ENCODE results near the gene SYCP3. TPM values are rescaled to one million over a fixed set of nuclear protein-coding genes. Genes with fewer than 3 reads are reported as not detected.

SYCP3 gene
- under 1 TPM in 1 of 2 donors, not detected in 1; 0.24 TPM for total RNA-seq
- long read RNA-seq, donor 1, partial matches to known transcripts, result 0 of 2 reads
- long read RNA-seq, donor 1, other reads (novel, unspliced or antisense), result 2 of 2 reads
- long read RNA-seq, donor 2, partial matches to known transcripts, result 0 of 3 reads
- long read RNA-seq, donor 2, other reads (novel, unspliced or antisense), result 3 of 3 reads

GRCh38 chr12:101738920-101739665 lies at the start of gene SYCP3:
TSS of gene SYCP3 (minus strand) at chr12:101739462. CDS start at chr12:101737935, 1,527 bp downstream.
- peak; percentile 76 for DNase-seq (ENCODE audit: low spot score)
- intact Hi-C loops (cut with DNase I), result no loop called here

- no peak for DNase-seq (ENCODE audit: low spot score)
- intact Hi-C loops (cut with DNase I), result no loop called here
These were observed 46.4 kb upstream of the SYCP3 start for GRCh38 chr12:101785671-101786070.

- intact Hi-C loops (cut with DNase I), result no loop called here
- DNase-seq (ENCODE audit: low spot score), result no peak
These were observed 45.1 kb upstream of the SYCP3 start for GRCh38 chr12:101784376-101784775.

- DNase-seq (ENCODE audit: low spot score), result no peak
- intact Hi-C loops (cut with DNase I), result no loop called here
These were observed 44.6 kb upstream of the SYCP3 start for GRCh38 chr12:101783838-101784237.

- no peak for DNase-seq (ENCODE audit: low spot score)
These were observed 43.9 kb upstream of the SYCP3 start for GRCh38 chr12:101783150-101783549.

GRCh38 chr12:101782273-101782731 lies 43.0 kb upstream of the SYCP3 start:
- no peak for DNase-seq (ENCODE audit: low spot score)
- intact Hi-C loops (cut with DNase I), result no loop called here

More at GRCh38 chr12:101783150-101783549, 43.9 kb upstream of the SYCP3 start:
- intact Hi-C loops (cut with DNase I), result no loop called here

- intact Hi-C loops (cut with DNase I), result no loop called here
These were observed 42.6 kb upstream of the SYCP3 start for GRCh38 chr12:101781834-101782233.

GRCh38 chr12:101780599-101780998 lies 41.3 kb upstream of the SYCP3 start:
- intact Hi-C loops (cut with DNase I), result no loop called here
- no peak for DNase-seq (ENCODE audit: low spot score)

More at GRCh38 chr12:101781834-101782233, 42.6 kb upstream of the SYCP3 start:
- DNase-seq (ENCODE audit: low spot score), result no peak

- intact Hi-C loops (cut with DNase I), result loop anchor here in 1 of 2 donors (10.0 kb wide), 1 partner anchor 55 kb away; the partner anchor contains the start of gene GNPTAB
- DNase-seq (ENCODE audit: low spot score), result no peak
These were observed 40.4 kb upstream of the SYCP3 start for GRCh38 chr12:101779626-101780025.

GRCh38 chr12:101779200-101779599 lies 39.9 kb upstream of the SYCP3 start:
- intact Hi-C loops (cut with DNase I), result loop anchor here in 1 of 2 donors (10.0 kb wide), 1 partner anchor 56 kb away; the partner anchor contains the start of gene GNPTAB
- DNase-seq (ENCODE audit: low spot score), result no peak

GRCh38 chr12:101777978-101778377 lies 38.7 kb upstream of the SYCP3 start:
- DNase-seq (ENCODE audit: low spot score), result no peak
- intact Hi-C loops (cut with DNase I), result loop anchor here in 1 of 2 donors (10.0 kb wide), 1 partner anchor 57 kb away; the partner anchor contains the start of gene GNPTAB

GRCh38 chr12:101777485-101777884 lies 38.2 kb upstream of the SYCP3 start:
- intact Hi-C loops (cut with DNase I), result loop anchor here in 1 of 2 donors (10.0 kb wide), 1 partner anchor 57 kb away; the partner anchor contains the start of gene GNPTAB
- no peak for DNase-seq (ENCODE audit: low spot score)

- intact Hi-C loops (cut with DNase I), result loop anchor here in 1 of 2 donors (10.0 kb wide), 1 partner anchor 59 kb away; the partner anchor contains the start of gene GNPTAB
- no peak for DNase-seq (ENCODE audit: low spot score)
These were observed 36.6 kb upstream of the SYCP3 start for GRCh38 chr12:101775816-101776215.

- intact Hi-C loops (cut with DNase I), result loop anchor here (5.0 to 10.0 kb wide), 2 partner anchors 59 to 61 kb away; partner anchors contain the start of gene GNPTAB (in 2 of the 2)
- DNase-seq (ENCODE audit: low spot score), result peak; percentile 84
These were observed 34.4 kb upstream of the SYCP3 start for GRCh38 chr12:101773650-101774162.

GRCh38 chr12:101772012-101772775 lies 32.9 kb upstream of the SYCP3 start:
- DNase-seq (ENCODE audit: low spot score), result no peak
- intact Hi-C loops (cut with DNase I), result loop anchor here (5.0 to 10.0 kb wide), 2 partner anchors 60 to 63 kb away; partner anchors contain the start of gene GNPTAB (in 2 of the 2)

- intact Hi-C loops (cut with DNase I), result loop anchor here (5.0 to 10.0 kb wide), 2 partner anchors 62 to 65 kb away; partner anchors contain the start of gene GNPTAB (in 2 of the 2)
- DNase-seq (ENCODE audit: low spot score), result no peak
These were observed 30.6 kb upstream of the SYCP3 start for GRCh38 chr12:101769865-101770264.

- no peak for DNase-seq (ENCODE audit: low spot score)
- intact Hi-C loops (cut with DNase I), result no loop called here
These were observed 29.5 kb upstream of the SYCP3 start for GRCh38 chr12:101768781-101769180.

- intact Hi-C loops (cut with DNase I), result no loop called here
- no peak for DNase-seq (ENCODE audit: low spot score)
These were observed 28.3 kb upstream of the SYCP3 start for GRCh38 chr12:101767537-101767936.

Measured in posterior vena cava (tissue), 2 donors.